Stimulated activated CD4-positive, alpha-beta T cell treated with anti-CD3 and anti-CD28 coated beads, Interleukin-2, amount 100 ng/mL, for 24 hours (primary cell): Measurements from ENCODE around the gene PHF2.
A peak's percentile ranks its signal among the peaks of the same experiment; 100 is the strongest.

Experiments
- DNase-seq, 2 donors: peaks; one replicate each; pipeline ENCODE4 v3.0.0-alpha.2; 2020

PHF2 gene

DNA sequence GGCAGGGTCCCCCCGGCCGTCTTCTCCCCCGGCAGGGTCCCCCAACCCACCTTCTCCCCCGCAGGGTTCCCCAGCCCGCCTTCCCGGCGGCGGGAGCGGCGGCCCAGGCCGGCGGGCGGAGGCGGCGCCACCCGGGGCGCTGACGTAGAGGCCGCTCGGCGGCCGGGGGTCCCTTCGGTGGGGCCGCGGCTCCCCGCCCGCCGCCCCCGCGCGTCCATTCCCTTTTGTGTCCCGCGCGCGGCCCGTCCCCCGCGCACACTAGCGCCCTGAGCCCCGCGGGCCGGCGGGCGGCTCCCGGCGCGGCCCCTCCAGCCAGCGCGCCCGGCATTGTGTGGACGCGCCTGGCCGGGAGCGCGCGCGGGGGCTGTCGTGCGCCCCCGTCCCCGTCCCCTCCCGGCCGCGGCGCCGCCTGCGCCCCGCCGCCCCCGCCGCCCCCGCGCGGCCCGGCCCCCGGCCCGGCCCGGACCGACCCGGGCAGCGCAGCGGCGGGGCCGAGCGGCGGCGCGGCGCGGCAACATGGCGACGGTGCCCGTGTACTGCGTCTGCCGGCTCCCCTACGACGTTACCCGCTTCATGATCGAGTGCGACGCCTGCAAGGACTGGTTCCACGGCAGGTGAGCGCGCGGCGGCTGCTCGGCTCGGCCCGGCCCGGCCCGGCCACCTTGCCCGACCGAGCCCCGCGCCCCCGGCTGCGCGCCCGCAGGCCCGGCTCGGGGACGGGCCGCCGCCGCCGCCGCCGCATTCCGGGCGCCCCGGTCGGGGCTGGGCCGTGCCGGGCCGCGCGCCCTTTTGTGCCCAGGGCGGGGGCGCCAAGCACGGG is at the start of gene PHF2:
Gene PHF2, plus strand, starts transcription at position 327 of the 820 bp plus-strand sequence. Its CDS starts 190 bp downstream, at position 517.
- peak; percentile 34 to 37 for DNase-seq

- no peak for DNase-seq
These were observed 45.0 kb upstream of the PHF2 start for GRCh38 chr9:93531374-93531773.

DNA sequence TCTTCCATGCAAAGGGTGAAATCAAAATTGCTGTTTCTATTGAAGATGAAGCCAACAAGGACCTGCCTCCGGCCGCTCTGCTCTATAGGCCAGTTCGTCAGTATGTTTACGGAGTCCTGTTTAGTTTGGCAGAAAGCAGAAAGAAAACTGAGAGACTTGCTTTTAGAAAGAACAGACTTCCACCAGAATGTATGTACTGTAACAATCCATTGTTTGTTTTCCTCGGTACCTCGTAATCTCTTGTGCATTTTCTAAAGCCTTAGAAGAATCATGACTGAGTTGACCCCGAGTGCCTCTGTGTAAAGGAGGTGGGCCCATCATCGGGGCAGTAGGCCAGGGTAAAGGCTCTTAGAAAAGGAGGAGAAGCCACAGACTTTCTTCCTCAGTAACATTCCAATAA is 44.2 kb upstream of the PHF2 start:
- no peak for DNase-seq

DNA sequence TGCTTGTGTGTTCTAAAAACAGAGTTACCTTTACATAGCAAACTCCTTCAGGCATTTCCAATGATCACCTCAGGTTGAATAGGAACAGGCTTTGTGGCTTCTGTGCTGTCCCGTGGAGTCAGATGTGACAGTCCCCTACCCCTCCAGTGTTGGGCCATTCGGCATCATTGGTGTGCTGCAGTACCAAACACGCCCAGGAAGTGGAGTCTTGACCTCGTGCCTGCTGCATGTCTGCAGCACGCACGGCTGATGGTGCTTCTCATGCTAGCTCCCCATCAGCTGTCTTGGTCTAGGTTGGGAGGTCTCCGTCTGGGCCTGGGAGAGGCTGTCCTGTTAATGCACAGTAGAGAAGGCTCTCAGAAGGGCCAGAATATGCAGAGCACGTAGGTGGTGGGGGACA is 42.5 kb upstream of the PHF2 start:
- DNase-seq = no peak

DNA sequence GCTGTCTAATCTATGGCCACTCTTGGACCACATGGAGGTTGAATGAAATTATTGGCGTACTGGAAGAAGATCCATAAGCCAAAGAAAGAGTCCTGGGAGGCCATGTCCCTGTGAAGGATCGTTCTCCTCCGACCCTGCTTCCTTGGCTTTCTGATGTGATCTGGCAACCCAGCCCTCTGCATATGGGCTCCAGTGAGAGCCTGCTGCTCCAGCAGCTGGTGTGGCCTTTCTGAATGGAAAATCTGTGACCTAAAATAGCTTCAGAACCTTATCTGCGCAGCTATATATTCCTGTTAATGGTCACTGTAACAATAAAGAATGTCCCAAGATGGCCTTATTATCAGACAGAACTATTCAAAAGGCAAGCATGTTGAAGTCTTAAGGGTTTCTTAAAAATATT is 40.2 kb upstream of the PHF2 start:
- DNase-seq = no peak

DNA sequence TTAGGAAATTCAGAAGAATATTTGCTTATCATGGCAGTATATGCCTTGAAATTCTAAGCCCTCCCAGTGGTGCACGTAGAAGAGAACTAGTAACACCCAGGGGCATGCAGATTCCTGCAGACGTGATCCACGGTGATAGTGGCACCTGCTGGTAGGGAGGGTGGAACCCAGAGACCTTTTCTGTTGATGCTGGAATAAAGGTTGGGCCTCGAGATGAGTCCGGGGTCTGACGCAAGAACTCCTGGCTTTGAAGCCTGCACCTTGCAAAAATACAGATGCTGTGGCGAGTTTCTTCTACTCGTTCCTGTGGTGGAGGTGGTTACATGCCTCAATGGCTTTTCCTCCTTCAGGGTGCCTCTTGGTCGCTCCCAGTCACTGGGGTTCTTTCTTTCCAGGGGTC is 39.5 kb upstream of the PHF2 start:
- DNase-seq = no peak

GRCh38 chr9:93540305-93540704 is 36.1 kb upstream of the PHF2 start:
- no peak for DNase-seq

DNA sequence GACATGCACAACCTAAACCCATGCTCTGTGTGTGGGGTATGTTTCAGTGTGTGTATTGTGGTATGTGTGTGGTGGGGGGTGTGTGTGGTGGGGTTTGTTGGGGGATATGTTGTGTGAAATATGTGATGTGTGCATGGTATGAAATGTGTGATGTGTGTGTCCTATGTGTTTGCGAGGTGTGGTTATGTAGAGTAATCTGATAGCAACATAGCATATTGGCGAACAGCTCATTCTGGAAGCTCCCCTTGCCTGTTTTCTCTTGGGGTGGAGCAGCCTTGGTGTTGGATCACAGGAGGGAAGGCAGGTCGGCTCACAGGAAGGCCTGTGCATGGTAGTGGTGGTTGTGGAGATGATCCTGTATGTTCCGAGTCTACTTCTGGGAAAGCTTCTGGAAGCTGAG is 35.4 kb upstream of the PHF2 start:
- DNase-seq = no peak

- DNase-seq = no peak
These were observed 34.6 kb upstream of the PHF2 start for GRCh38 chr9:93541581-93542349.

DNA sequence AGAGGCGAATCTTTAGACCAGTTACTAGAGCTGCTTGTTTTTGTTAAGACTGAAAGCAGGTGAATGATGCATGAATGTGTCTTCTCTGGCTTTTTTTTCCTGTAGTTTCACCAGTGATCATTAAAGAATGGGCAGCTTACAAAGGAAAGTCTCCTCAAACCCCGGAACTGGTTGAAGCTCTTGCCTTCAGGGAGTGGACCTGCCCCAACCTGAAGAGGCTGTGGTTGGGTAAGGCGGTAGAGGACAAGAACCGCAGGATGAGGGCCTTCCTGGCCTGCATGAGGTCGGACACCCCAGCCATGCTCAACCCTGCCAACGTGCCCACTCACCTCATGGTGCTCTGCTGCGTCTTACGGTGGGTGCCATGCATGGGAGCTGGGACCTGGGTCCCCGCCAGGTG is 33.3 kb upstream of the PHF2 start:
- no peak for DNase-seq

- no peak for DNase-seq
These were observed 30.0 kb upstream of the PHF2 start for GRCh38 chr9:93546356-93546755.

GRCh38 chr9:93549611-93550010 is 26.8 kb upstream of the PHF2 start:
- DNase-seq = no peak

DNA sequence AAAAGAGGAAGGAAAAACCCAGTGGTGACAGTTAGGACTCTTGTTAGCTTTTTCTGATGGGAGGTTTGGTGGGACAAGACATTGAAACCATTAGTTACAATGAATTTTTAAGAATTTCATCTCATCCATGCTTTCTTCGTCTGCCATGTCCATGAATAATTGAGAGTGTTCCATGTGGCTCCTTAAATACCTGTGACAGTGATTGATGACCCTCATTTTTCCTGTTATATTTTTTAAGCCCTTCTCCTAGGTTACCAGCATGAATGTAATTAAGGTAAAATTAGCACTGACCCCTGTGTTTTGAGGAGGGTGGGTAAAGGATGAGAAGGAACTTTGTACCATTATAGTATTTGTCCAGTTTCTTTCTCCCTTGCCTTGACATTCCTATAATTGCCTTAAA is 23.5 kb upstream of the PHF2 start:
- no peak for DNase-seq

DNA sequence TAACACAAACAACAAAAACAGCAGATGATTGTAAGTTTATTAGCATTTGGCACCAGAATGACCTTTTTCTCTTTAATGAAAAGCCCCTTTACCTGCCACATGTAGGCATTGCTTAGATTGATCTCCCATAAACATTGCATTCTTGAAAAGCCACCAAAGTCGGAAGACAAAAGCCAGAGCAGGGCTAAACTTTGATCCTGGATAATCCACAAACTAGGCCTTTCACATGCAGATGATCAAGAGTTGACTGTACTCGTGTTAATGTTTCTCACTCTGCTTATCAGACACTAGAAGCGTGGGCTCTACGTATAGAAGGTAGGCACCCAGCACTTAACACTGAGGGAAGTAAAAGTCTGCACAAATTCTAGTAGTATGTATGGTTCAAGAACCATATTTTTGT is 21.0 kb upstream of the PHF2 start:
- DNase-seq = no peak

DNA sequence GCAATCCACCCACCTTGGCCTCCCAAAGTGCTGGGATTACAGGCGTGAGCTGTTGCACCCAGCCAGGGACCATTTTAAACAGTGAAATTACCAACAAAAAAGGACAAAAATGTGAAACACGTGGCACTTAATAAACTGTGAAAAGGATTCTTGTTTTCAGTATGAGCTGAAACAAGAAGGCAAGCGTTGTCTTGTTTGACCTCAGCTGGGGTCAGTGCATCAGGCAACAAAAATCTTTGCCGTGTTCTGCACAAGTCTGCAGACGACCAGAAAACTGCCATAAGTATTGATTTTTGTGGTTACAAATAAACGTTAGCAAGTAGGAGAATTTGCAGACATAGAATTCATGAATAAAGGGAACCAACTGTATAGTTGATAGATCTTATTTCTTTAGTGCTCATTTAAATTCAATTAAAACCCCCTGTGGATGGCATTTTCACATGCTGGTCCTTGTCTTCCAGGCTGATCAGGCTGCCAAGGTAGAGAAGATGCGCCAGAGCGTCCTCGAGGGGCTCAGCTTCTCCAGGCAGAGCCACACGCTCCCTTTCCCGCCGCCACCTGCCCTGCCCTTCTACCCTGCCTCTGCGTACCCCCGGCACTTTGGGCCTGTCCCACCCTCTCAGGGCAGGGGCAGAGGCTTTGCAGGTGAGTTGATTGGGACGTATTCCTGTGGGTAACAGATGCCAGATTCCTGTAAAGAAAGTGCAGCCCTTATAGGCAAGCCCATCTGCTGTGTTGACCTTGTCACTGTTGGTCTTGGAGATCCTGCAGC is 18.8 kb upstream of the PHF2 start:
- DNase-seq = no peak

DNA sequence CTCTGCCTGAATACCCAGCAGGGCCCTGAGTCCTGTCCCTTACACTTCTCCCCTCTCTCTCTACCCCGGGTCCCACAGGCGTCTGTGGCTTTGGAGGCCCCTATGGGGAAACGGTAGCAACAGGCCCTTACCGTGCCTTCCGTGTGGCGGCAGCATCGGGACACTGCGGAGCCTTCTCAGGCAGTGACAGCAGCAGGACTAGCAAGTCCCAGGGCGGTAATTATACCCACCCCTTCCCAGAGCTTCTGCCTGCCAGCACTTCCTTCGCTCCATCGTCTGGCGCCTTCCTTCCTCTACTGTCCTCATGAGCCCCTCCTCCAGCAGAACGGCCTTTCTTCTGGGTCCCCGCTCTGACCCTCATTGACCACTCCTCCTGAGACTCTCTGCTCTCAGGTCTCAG is 17.9 kb upstream of the PHF2 start:
- no peak for DNase-seq

GRCh38 chr9:93560991-93561390 is 15.4 kb upstream of the PHF2 start:
- no peak for DNase-seq

- no peak for DNase-seq
These were observed 14.2 kb upstream of the PHF2 start for GRCh38 chr9:93562157-93562556.

DNA sequence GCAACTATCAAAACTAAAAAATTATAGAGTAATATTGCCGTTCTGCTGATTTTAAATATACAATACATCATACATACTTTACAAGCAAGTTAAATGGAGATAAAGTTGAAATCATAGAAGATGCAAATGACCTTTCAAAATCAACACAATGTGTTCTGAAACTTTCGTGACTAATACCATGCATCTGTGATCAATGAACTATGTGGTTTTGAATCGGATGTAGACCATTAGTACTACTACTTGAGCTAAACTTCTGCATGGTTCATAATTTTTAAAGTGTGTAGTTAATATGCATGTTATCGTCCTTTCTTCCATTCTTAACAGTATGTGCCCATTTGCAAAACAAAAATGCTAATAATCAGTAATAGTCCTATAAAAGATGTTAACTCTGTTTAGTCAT is 11.3 kb upstream of the PHF2 start:
- DNase-seq = no peak

- DNase-seq = peak; percentile 100
These were observed 9.7 kb upstream of the PHF2 start for GRCh38 chr9:93566408-93567270.

DNA sequence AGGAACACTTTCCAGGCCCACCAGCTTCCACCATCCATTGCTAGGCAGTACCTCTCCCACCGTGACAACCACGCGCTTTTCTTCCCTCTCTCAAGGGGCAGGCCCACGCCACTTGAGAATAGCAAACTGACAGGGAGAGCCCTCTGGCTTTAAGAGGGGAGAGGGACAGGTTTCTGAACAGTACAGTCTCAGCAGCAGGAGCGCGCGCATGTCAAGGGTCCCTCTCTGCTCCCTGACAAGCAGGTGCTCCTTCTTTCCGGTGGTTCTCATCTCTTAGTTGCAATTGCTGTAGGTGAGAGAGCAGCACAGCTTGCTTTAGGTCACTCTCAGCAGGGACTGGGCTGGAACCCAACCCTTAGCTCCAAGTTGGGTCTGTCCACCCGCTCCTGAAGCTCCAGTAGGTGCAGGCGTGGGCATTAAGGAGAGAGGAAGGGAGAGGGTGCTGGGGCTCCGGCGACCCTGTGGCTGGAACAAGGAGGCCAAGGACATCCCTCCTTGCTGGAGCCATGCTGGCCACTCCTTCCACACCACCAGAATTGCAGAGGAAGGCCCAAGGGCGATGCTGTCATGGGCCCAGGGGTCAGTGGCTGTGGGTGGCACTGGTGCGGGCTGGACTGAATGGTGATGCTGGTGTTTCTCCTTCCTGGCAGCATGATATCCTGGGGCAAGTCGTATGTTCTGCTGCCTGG is 9.0 kb upstream of the PHF2 start:
- DNase-seq = no peak

GRCh38 chr9:93568169-93568568 is 8.2 kb upstream of the PHF2 start:
- no peak for DNase-seq
